GM21528 (cell line): ENCODE data around the gene RCAN3.

Experiments used
- ATAC-seq: cut with Tn5 transposase; IDR thresholded peaks from one replicate; pipeline ENCODE4 v1.9.1; 2021; ENCODE audit warnings: mild to moderate bottlenecking, moderate library complexity; ENCODE audit not compliant: unreplicated experiment, low FRiP score

Gene RCAN3

DNA sequence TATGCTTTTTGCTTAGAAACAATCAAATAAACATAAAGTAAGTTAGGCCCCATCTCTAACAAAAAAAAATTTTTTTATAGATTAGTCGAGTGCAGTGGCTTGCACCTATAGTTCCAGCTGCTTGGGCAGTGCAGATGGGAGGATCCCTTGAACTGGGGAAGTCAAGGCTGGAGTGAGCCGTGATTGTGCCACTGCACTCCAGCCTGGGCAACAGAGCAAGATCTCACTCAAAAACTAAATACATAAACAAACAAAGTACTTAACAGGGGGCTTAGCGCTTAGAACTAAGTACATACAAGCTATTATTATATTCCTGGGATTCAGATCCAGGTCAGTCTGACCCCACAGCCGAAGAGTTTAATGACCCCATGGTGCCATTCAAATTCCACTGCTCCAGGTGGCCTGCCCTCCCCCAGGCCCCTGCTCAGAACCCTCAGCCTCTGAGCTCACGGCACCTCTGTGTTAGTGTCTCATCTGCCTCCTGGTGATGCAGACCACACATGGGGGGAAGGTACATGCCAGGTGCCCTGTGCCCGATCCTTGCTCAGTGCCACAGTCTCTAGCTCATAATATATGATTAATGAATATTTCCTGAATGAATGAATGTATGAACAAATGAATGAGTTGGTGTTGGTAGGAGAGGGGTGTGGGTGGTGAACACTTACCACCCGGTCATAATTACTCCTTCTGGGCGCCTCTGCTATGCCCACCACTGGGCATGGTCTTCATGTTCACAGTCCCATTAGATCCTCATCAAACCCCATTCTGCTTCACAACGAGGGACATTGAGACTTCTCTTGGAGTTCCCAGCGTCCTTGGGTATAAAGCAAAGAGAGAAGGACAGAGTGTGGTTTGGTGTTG is 67.9 kb downstream of the RCAN3 start:
- ATAC-seq: no peak

DNA sequence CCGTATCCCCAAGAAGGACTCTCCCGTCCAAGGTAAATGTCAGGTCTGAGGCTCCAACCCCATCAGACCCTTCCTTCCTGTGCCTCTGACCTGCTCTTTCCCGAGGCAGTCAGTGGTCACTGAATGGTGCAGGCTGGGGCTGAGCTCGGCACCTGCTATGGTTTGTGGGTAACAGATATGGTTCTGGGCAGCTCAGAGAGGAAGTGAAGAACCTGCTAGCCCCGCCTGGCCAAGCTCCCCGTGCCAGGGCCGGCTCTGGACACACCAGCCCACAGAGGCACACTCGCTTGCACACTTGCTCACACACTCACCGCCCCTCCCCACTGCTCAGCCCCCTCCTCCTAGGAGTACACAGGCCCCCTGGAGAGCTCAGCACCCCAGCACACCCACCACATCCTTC is 69.7 kb downstream of the RCAN3 start:
- ATAC-seq: no peak

DNA sequence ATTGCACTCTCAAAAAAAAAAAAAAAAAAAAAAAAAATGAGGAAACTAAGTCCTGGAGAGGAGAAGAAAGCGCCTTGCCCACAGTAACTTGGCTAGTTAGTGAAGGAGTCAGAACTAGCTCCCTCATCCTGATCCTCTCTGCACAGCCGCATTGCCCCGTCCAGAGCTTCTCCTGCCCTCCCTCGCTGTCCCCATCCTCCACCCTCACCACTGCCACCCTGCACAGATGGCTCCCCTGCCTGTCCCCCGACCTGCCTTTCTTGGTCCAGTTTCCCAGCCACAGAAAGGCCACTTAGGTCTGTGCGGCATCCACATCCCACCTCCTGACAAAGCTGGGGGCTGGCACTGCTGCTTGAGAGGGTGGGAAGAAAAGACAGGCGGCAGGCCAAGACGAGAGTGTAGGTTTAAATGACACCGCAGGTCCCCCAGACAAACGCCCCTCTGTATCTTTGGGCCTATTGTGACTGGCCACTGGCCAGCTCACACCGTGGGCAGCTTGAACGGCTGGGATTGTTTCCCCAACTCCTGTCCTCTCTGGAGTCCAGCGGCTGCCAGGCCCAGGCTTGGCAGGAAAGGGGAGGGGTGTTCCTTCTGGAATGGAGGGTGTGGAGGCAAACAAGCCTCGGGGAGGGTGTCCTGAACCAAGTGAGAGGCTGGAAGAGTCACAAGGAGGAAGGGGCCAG is 73.4 kb downstream of the RCAN3 start:
- ATAC-seq: no peak

DNA sequence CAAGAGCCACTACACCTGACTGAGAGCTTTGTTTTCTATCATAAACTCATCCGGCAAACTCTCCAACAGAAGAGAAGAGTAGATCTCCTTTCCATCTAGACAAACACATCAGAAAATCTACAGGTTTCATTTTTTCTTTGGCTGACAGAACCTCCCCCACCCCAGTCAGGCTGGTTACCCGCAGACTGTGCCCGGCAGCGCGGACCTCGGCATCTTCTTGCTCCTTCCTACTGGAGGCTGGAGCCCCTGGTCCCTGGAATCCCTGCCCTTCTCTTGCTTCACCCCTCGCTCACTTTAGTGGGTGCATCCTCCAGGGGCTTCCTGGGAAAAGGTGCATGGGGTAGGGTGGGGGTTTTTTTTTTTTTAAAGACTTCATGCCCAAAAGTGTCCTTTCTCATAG is 76.2 kb downstream of the RCAN3 start:
- ATAC-seq: no peak

DNA sequence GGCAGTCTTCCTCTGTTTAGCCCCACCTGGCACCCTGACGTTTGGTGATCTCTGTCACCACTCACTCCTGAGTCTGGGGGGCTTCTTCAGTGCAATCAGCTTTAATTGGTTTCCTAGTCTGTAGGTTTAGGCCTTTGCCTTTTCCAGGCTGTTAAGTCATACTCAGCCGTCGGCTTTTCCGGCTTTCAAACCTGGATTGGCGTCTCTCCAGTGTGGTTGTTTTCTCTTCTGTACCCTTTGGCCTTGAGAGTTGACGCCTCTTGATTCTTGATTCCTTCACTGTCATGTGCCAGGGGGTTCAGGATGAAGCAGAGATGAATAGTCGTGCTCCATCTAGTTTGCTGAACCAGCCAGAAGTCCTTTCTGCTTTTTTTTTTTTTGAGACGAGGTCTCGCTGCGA is 78.1 kb downstream of the RCAN3 start:
- ATAC-seq: no peak

DNA sequence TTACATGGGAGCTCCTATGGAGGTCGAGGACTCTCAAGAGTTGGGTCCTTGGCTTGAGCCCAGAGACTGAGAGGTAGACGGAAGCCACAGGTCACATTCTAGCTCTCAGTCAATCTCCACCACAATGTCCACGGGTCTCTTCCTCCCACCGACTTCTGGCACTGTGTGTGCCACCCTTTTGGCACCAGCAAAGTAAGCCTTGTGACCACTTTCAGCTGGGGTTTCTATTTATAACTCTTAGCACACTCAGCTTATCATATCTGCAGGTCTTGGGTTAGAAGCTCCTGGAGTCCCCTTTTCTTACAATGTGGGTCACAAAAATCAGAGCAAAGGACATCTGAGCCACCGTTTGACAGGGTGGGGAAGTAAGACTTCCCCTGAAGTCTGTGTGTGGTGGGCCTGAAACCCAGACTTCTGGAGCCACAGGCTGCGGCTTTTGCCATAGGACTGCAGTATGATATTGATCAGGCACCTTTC is 81.6 kb downstream of the RCAN3 start:
- no peak for ATAC-seq

DNA sequence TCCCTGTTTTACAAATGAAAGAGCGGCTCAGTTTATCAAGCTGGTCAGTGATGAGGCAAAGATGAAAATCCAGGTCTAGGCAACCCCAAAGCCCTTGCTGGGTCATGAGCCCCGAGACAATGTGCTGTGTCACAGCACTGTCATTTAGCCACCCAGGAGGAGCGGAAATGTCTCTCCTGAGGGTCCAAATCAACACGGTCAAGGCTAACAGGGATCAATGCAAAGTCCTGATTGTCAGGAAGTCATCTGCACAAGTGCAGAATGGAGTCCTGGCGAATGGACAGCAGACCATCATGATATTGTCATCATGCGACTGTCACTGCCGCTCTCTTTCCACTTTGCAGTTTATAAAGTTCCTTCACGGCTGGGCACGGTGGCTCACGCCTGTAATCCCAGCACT is 83.5 kb downstream of the RCAN3 start:
- no peak for ATAC-seq

DNA sequence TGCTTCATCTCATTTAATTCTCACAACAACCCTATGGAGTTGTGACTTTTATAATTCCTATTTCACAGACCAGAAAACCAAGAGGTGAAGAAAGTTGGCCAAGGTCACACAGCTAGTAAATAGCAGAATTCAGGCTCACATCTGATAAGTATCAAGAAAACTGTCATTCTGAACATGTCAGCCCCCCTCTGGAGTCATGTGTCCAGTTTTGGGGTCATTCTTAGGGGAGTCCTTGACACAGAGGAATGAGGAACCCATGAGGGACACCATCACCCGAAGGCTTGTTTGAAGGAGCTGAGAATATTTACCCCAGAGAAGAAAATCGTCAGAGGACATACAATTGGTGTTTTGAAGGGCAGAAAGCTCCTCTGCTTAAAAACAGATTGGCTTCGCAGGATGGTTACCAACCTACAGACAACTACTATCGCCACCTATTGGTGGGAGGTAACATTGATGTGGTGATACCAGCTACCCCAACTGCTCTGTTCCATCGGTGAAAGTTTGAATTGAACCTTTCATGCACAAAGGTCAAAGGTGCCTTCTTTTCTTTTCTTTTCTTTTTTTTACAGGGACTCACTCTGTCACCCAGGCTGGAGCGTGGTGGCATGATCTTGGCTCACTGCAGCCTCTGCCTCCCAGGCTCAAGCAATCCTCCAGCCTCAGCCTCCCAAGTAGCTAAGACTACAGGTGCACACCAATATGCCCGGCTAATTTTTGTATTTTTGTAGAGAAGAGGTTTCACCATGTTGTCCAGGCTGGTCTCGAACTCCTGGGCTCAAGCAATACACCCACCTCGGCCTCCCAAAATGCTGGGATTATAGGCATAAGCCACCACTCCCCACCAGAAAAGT is 84.6 kb downstream of the RCAN3 start:
- no peak for ATAC-seq

DNA sequence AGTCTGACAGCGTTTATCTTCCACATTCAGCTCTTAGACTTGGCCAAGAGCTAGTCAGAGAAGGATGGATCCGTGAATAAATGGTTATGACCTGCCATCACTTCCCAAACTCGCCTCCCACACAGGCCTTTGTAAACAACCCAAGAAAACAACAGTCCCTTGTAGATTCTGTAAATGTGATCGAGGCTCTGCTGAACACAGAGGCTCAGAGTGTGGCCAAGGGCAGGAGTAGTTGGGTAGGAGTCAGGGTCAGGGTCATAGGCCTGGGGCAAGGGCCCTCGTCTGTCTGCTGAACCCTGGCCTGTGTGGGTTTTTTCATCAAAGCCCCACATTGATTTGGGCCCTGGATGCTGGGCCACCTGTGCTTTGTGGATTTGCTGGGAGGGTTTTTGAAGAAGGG is 85.9 kb downstream of the RCAN3 start:
- no peak for ATAC-seq

DNA sequence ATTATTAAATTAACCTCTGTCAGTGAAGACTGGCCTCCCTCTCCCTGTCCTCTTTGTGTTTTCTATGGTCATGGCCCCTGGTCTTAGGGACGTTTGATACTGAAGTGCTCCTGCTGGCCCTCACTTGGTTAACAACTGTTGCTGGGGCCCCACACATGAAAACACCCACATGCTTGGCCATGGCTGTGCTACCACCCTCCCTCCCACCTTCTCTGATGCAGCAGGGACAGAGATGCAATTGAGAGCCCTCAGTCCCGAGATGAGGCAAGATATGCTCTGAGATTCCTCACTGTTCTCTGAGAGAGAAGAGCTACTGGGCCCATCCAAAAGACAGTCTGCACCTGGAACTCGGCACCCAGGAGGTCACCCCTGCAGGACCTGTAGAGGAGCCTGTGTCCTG is 86.6 kb downstream of the RCAN3 start:
- no peak for ATAC-seq
